AG04449 (cell line): ENCODE data around the gene TNFRSF8.
A peak's percentile ranks its signal among the peaks of the same experiment; 100 is the strongest.

Experiments
- CTCF ChIA-PET: fragments of 350-600 bp; formaldehyde crosslinking; extraction: SDS; loops from one replicate; lab custom pipeline; 2021; ENCODE audit warnings: antibody characterized with exemption; lab: Yijun Ruan, JAX
- POLR2A ChIA-PET: fragments of 400-600, 350-600 bp; formaldehyde crosslinking; extraction: SDS; loops from one replicate; lab custom pipeline; 2020; ENCODE audit warnings: antibody characterized with exemption, inconsistent platforms; lab: Yijun Ruan, JAX
- DNase-seq: peaks from one replicate; pipeline ENCODE4 v3.0.0-alpha.2; 2010; ENCODE audit warnings: low read depth, low spot score
- H3K4me3 ChIP-seq: 2 replicates; pipeline ENCODE4 v1.5.1; 2011; ENCODE audit warnings: low read depth, mild to moderate bottlenecking, control low read depth, low read length
- TF ChIP-seq, protein P1 (sequence below): IDR thresholded peaks from one replicate; pipeline ENCODE4 v1.5.1; 2011; ENCODE audit warnings: mild to moderate bottlenecking, moderate library complexity, low read length, control low read depth, inconsistent platforms; ENCODE audit not compliant: insufficient read depth; ENCODE audit errors: missing control alignments

The TNFRSF8 gene

GRCh38 chr1:12141163-12141850 is 78.2 kb downstream of the TNFRSF8 start:
- H3K4me3 ChIP-seq: no peak overlapping the region
- no peak for DNase-seq
- TF ChIP-seq, protein P1, sequence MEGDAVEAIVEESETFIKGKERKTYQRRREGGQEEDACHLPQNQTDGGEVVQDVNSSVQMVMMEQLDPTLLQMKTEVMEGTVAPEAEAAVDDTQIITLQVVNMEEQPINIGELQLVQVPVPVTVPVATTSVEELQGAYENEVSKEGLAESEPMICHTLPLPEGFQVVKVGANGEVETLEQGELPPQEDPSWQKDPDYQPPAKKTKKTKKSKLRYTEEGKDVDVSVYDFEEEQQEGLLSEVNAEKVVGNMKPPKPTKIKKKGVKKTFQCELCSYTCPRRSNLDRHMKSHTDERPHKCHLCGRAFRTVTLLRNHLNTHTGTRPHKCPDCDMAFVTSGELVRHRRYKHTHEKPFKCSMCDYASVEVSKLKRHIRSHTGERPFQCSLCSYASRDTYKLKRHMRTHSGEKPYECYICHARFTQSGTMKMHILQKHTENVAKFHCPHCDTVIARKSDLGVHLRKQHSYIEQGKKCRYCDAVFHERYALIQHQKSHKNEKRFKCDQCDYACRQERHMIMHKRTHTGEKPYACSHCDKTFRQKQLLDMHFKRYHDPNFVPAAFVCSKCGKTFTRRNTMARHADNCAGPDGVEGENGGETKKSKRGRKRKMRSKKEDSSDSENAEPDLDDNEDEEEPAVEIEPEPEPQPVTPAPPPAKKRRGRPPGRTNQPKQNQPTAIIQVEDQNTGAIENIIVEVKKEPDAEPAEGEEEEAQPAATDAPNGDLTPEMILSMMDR: no peak
- ChIA-PET CTCF (interaction anchor here (1.0 to 4.6 kb wide), 3 partner anchors 16 to 67 kb away, joined by 3 to 61 read pairs (median 5); no protein-coding TSS in a partner anchor), POLR2A (no interaction called here)

DNA sequence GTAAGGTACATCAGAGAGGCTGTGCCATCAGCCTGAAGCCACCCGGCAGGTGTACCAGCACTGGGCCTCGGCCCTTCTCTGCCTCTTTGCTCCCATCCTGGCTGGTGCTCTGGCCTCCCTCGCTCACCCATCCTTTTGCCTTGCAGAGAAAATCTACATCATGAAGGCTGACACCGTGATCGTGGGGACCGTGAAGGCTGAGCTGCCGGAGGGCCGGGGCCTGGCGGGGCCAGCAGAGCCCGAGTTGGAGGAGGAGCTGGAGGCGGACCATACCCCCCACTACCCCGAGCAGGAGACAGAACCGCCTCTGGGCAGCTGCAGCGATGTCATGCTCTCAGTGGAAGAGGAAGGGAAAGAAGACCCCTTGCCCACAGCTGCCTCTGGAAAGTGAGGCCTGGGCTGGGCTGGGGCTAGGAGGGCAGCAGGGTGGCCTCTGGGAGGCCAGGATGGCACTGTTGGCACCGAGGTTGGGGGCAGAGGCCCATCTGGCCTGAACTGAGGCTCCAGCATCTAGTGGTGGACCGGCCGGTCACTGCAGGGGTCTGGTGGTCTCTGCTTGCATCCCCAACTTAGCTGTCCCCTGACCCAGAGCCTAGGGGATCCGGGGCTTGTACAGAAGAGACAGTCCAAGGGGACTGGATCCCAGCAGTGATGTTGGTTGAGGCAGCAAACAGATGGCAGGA is 79.2 kb downstream of the TNFRSF8 start:
- CTCF ChIA-PET: interaction anchor here (1.0 kb wide), 1 partner anchor 17 kb away, joined by 5 read pairs; no protein-coding TSS in a partner anchor
- H3K4me3 ChIP-seq: no peak overlapping the region
- no peak for DNase-seq
- TF ChIP-seq, protein P1: no peak
- POLR2A ChIA-PET: no interaction called here

GRCh38 chr1:12142891-12143630 is 80.0 kb downstream of the TNFRSF8 start:
- POLR2A ChIA-PET: no interaction called here
- TF ChIP-seq, protein P1: no peak
- H3K4me3 ChIP-seq: no peak overlapping the region
- DNase-seq: no peak
- CTCF ChIA-PET: interaction anchor here (1.6 kb wide), 1 partner anchor 19 kb away, joined by 7 read pairs; no protein-coding TSS in a partner anchor

GRCh38 chr1:12143631-12144155 is 80.6 kb downstream of the TNFRSF8 start:
- TF ChIP-seq, protein P1: peak; percentile 4
- POLR2A ChIA-PET: no interaction called here
- DNase-seq: peak; percentile 77
- CTCF ChIA-PET: interaction anchor here (1.6 kb wide), 1 partner anchor 19 kb away, joined by 7 read pairs; no protein-coding TSS in a partner anchor
- H3K4me3 ChIP-seq: no peak overlapping the region

DNA sequence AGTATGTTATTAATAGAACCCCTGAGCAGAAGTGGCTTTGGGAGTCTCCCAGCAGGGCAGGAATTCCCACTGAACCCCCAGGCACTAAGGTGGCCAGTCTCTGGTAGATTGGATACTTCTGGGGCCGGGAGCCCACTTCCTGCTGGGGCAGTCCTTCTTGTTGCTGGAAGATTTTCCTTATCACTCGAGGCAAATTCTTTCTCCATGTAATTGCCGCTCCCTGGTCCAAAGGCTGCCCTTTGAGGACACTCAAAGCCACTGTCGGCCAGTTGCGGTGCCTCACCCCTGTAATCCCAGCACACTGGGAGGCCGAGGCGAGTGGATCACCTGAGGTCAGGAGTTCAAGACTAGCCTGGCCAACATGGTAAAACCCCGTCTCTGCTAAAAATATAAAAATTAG is 81.1 kb downstream of the TNFRSF8 start:
- TF ChIP-seq, protein P1: no peak
- no peak overlapping the region for H3K4me3 ChIP-seq
- ChIA-PET POLR2A (no interaction called here), CTCF (interaction anchor here (1.6 kb wide), 1 partner anchor 20 kb away, joined by 7 read pairs; no protein-coding TSS in a partner anchor)
- DNase-seq: no peak
